Muscle of back (tissue), 11 donors: ENCODE results near the gene OAT. TPM values are rescaled to one million over a fixed set of nuclear protein-coding genes. Genes with fewer than 3 reads are reported as not detected.
A peak's percentile ranks its signal among the peaks of the same experiment; 100 is the strongest.
"Not testable (repeated sequence)": the region's sequence is repeated elsewhere in the genome, so short reads cannot be mapped to it uniquely, and the experiment has no call there.

Source experiments
- DNase-seq, 3 donors: peaks; one replicate each; pipeline versions ENCODE4 v3.0.0 to v3.0.0-alpha.2; 2013
- polyA plus RNA-seq, 10 donors: library from polyadenylated mRNA; unstranded; fragments of 120-200 nt; gene quantifications; one replicate each; pipeline ENCODE4 v1.2.1, GENCODE V29; 2013; ENCODE audit not compliant: insufficient read length in 10 of 10

OAT gene
- polyA plus RNA-seq, 10 donors = 57.2 to 93.5 (median 74.4) TPM

DNA sequence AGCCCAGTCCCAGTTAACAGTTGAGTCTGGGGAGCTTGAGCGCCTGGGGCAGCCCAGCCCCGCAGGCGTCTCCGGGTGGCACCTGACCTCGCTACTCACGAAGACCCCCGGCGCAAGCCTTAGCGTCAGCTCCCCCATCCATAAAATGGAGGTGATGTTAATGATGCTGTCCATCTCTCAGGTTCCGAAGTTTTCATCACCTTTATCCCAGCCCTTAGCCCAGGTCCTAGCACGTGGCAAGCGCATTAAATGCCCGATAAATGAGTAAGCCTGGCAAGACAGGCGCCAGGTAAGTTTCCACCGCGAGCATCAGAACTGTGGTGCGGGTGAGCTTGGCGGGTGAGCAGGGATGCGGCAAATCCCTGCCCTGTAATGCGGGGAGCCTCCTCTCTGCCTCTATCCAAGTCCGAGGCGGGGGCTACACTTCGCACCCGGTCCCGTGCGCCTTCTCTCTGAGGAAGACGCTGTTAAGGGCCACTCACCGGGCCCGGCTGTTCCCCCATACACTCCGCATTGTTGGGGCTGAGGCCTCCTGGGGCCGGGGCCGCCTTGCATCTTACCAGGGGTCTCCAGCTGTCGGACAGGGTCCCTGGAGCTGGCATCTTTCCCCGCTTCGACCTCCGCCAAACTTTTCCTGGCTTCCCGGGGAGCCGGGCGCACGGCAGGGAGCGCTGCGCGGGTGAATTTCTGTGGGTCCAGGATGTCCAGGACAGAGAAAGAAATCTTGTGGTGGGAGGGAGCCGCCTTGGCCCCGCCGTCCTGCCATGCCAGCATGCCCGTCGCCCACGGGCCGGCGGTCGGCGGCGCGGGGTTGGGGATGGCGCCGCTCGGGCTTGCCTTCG, 30.7 kb upstream of the OAT start:
- DNase-seq = no peak

DNA sequence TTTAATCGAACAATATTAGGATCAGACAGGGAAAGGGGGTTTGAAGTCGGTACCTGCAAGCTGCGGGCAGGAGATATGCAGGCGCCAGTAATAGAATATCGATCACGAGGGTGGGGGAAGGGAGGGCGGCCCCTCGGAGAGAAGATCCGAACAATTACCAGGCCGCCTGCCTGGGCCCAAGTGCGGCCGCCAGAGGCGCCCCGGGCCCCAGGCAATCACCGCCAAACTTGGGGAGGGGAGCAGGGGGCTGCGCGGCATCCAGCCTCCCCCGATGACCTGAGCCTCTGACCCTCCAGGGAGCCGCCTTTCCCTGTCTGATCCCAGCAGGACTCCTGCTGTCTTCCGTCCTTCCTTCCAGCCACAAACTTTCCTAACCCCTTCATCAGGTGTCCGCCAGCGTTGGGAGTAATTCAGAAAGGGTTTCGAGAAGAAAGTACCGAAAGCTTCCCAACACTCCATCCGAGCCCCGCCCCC, 30.0 kb upstream of the OAT start:
- no peak for DNase-seq

DNA sequence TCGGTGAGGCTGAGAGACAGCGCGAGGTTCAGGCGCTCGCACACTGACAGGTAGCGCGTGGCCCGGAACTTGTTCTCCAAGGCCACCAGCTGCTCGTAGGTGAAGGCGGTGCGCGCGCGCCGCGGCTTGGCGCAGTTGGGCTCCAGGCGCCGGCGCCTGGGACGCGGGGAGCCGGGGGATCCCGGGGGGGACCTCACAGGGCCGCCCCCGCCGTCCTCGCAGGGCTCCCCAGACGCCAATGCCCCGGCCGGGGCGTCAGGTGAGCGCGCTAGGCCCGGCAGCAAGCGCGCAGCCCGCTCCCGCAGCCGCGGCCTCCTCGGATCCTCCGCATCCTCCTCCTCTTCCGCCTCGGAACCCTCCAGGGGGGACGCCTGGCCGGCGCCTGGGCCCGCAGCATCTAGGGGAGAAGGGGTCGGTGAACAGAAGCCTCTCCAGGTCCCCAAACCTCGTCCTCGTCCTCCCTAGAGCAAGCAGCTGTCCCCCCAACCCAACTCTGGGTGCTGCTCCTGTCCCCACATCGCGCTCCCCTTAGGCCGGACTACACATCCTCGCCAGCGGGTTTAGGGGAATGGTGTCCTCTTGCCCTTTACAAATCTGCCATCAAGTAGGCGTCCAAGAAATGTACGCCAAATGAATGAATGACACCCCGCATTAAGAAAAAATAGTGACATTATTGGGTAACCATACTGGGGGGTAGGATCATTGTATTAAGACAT, 29.2 kb upstream of the OAT start:
- no peak for DNase-seq

DNA sequence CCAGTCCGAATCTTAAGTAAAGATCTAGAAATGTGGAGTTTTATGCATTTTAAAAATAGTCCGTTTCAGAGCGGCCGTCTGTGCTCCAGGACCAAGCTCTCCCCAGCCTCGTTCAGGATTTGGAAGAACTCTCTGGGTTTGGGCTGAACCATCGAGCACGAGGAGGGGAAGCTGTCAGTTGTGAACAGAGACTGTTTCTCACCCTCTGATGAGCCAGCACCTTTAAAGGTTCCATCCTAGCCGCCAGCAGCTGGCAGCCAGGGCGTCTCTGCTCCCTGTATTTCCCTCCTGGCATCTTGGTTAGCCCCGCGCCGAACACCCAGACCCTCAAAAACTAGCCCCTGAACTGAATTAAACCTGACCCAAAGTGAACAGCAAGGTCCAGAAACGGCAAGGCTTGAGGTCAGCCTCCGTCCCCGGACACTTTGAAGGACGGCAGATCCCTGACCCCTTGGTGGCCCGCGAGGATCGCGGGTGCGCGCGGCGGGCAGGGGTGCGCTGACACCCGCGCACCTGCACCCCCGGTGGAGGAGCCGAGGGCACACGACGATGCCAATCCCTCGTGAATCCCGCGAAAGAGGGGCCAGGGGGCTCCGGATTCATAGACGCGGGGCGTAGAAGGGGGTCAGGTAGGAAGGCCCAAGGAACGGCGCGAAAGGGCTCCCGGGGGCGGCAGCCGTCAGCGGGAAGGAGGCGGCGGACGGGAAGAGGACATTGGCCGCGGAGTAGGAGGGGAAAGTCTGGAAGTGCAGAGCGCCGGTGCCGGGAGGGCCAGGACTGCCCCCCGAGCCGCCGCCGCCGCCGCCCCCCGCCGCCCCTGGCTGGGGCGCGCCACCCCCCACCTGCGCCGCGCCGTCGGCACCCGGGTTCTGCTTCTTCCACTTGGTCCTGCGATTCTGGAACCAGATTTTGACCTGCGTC, 28.4 kb upstream of the OAT start:
- DNase-seq = no peak

DNA sequence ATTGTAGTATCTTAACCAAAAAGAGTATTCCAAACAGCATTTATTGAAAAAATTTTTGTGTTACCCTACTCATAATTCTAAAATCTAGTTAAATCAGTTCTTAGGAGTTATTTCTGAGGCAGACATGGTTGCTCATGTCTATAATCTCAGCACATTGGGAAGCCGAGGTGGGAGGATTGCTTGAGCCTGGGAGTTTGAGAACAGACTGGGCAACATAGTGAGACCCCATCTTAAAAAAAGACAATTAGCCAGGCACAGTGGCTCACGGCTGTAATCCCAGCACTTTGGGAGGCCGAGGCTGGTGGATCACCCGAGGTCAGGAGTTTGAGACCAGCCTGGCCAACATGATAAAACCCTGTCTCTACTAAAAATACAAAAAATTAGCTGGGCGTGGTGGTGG, 23.0 kb upstream of the OAT start:
- DNase-seq = not testable (repeated sequence)

DNA sequence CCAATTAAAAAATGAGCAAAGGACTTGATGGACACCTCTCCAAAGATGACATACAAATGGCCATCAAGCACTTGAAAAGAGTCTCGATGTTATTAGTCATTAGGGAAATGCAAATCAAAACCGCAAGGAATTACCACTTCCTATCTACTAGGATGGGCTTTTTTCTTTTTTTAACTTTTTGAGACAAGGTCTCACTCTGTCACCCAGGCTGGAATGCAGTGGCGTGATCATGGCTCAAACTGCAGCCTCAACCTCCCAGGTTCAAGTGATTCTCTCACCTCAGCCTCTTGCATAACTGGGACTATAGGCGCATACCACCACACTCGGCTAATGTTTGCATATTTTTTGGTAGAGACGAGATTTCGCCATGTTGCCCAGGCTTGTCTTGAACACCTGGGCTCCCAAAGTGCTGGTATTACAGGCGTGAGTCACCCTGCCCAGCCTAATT, 17.5 kb upstream of the OAT start:
- no peak for DNase-seq

DNA sequence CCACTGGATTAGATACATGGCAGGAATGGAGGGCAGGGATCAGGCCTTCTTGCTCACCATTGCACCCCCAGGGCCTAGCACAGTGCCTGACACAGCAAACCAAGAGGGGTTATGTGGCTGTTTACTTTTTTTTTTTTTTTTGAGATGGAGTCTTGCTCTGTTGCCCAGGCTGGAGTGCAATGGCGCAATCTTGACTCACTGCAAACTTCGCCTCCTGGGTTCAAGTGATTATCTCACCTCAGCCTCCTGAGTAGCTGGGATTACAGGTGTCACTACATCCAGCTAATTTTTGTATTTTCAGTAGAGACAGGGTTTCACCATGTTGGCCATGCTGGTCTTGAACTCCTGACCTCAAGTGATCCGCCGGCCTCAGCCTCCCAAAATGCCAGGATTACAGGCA, 17.0 kb upstream of the OAT start:
- DNase-seq = not testable (repeated sequence)

DNA sequence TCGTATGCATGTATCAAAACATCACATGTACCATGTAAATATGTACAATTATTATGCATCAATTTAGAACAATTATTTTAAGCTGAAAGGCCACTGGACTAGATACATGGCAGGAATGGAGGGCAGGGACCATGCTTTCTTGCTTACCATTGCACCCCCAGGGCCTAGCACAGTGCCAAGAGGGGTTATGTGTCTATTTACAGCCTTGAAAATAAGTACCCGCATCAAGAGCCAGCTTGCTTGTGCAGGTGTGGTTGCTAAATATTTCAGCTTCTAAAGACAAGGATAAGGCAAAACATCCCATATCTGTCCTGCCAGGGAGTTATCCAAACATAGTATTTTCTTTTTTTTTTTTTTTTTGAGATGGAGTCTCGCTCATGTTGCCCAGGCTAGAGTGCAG, 14.7 kb upstream of the OAT start:
- DNase-seq = no peak

DNA sequence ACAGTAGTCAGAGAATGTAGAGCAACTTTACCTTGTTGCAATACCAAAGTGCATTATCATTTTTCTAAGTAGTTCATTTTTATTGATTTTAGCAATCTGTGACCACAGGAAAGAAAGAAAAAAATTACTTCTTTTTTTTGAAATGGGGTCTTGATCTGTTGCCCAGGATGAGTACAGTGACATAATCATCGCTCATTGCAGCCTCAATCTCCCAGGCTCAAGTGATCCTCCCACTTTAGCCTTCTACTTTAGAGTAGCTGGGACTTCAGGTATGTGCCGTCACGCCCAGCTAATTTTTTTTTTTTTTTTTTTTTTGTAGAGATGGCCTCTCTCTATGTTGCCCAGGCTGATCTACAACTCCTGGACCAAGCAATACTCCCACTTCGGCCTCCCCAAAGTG, 11.4 kb upstream of the OAT start:
- no peak for DNase-seq

DNA sequence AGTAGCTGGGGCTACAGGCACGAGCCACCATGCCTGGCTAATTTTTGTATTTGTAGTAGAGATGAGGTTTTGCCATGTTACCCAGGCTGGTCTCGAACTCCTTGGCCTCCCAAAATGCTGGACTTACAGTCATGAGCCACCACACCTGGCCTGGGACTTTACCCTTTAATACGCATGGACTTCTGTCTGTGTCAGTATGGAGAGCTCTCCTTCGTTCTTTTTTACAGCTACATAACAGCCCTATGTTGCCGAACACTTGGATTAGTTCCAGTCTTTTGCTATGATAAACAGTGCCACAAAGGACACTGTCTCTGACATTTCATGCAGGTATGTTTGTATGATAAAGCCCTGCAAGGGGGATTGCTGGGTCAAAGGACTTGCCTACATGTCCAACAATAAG, 10.9 kb upstream of the OAT start:
- DNase-seq = no peak

DNA sequence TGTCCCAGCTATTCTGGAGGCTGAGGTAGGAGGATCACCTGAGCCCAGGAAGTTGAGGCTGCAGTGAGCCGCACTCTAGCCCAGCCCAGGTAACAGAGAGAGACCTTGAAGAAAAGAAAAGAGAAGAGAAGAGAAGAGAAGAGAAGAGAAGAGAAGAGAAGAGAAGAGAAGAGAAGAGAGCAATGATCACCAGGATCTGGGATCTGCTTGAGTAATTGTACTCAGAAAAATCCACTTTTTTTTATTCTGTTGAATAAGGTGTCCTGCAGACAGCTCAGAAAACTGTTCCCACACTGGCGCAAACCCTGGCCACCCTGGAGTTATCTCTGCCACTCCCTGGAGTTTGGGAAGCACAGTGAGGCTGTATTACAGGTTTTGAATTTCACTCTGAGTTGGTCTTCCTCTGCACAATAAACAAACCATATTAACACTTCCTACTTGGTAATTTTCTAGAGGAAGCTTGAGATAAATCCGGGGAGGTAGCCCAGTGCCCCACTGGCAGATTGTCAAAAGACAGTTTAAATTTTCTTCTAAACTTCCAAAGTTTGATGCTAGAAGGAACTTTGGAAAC, 9.6 kb upstream of the OAT start:
- DNase-seq = no peak

DNA sequence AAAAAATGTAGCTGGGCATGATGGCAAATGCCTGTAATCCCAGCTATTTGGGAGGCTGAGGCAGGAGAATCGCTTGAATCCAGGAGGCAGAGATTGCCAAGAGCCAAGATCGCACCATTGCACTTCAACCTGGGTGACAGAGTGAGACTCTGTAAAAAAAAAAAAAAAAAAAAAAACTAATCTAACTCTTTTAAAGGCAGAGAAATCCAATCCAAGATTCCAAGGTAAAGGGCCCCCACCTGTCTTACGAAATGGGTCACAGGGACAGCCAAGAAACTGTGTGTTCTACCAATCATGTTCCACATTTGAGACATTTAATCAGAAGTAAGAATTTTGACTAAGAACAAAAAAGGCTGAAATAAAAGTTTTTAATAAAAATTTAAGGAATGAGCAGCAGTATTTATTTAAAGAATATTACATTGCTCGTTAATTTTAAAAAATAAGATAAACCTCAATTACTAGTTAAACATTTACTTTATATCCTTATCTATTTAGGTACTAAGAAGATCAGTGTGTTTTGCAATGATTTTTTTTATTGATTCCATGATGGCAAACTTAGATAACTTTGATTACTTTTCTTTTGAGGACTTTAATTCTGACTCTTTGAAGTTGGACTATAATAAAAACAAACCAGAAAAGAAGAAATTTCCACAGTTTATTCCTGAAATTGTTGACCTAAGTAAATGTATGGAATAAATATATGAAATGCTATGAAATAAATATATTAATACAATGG, 6.7 kb upstream of the OAT start:
- DNase-seq = no peak

DNA sequence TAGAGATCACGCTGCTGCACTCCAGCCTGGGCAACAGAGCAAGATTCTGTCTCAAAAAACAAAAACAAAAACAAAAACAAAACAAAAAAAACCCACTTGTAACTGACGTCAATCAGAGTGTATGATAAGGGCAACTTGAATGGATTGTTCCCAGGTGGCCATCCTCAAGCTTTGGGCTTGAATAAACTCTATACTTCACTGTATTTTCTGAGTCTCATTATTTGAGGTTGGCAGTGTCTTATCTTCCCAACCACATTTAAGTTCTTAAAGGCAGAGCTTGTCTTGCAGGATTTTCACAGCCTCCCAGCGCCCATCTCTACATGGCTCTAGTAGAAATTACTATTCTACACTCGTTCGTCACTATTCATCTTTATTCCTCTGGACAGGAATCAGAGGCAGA, 5.1 kb upstream of the OAT start:
- no peak for DNase-seq

DNA sequence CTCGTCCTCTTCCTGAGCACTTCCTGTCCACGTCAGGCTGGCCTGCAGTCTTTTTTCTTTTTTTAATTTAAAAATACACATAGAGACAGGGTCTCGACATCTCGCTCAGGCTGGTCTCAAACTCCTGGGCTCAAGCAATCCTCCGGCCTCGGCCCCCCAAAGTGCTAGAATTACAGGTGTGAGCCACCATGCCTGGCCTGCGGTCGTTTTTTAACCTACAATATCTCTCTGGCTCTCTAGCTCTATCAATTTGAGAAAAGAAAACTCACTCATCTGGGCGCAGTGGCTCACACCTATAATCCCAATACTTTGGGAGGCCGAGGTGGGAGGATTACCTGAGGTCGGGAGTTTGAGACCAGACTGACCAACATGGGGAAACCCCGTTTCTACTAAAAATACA, 4.0 kb upstream of the OAT start:
- DNase-seq = no peak

DNA sequence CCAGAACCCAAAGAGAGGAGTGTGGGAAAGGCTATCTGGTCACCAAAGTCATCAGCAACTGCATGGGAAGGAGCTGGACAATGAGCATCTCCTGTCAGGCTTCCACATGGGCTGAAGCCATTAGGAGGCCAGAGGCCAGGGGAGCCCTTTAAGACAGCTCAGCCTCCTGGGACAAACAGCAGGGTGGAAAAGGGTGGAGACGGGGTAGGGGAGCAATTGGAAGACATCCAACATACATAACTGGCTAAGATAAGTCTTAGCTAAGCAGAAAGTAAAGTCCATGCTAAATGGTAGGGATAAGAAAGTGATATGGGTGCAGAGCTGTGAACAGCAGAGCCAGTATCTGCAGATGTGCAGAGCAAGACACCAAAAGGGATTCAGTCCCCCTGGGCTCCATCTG, 1.5 kb upstream of the OAT start:
- DNase-seq = no peak

DNA sequence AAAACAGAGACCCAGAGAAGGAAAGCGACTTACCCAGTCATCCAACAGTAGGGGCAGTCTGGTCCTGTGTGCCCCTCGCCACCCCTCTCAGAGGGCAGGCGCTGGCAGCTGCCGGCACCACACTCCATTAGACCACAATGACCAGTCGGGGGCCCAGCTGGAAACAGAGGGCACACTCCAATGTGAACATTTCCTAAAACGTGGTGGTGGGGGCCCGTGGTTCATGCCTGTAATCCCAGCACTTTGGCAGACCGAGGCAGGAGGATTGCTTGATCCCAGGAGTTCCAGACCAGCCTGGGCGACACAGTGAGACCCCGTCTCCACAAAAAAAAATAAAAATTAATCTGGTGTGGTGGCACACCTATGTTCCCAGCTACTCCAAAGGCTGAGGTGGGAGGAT, 912 bp upstream of the OAT start:
- DNase-seq = no peak

DNA sequence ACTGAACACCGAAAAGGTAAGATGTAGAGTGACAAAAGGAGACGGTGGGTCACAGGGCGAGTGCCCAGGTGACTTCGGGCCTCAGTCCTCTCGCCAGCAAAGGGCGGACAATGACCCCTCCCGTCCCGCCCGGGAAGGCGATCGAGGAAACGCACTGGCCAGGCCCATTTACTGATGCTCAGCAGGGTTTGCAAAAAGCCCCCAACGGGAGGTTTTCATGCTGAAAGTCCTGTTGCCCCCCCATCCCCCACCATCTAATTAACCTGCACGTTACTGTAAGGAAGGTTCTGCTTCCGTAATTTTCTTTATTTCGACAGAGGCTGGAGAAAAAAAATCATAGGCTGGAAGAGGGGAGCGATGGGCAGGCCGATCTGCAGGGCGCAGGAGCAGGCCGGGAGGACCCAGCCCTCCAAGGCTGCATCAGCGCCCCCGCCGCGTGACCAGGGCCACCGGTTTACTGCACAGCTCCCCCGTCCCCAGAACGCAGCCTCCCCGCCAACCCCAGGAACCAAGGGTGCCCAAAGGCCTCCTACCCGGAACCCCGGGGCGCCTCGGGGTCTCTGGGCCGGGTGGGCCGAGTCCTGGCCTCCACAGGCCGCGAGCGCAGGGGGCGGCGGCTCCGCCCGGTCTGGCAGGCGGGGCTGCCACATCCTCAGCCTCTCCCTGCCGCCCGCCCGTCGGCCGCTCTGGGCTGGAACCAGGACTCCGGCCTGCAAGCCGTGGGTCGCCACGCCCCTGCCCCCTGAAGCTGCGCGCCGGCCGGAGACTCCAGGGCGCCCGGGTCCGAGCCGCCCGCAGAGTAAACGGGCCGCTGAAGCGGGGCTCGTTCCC, 613 bp downstream of the OAT start:
- DNase-seq = peak; percentile 38 to 93 (median 73)

DNA sequence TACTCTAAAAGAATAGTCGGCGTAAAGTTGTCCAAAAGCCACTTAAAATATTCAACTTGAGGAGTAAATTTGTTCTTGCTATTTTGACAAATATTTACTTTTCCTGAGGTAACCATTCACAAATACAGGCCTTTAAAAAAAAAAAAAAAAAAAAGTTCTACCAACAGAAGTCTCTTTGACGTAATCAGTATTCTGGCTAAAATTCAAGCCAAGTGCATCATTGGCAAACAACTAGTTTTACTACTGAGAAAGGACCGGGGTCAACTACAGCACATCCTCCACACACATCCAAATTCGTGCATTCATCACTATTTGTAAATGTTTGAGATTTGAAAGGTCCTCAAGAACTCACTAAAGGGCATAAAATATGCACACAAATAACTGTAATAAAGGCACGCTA, 2.0 kb downstream of the OAT start:
- peak; percentile 26 to 48 (median 47) for DNase-seq

DNA sequence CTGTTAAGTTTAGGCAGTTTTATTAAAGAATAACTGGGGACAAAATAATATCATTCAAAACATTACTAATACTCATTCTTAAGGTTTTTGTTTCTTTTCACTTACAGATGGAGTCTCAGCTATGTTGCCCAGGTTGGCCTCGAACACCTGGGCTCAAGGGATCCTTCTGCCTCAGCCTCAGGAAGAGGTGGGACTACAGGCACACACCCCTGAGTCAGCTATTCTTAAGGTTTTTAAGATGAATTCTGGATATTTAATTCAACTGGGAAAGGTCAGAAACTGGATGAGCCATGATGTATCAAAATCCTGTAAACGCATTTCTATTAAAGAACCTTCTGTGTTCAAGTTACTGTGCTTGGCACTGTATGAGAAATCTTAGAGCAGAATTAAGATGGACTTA, 3.5 kb downstream of the OAT start:
- DNase-seq = no peak

DNA sequence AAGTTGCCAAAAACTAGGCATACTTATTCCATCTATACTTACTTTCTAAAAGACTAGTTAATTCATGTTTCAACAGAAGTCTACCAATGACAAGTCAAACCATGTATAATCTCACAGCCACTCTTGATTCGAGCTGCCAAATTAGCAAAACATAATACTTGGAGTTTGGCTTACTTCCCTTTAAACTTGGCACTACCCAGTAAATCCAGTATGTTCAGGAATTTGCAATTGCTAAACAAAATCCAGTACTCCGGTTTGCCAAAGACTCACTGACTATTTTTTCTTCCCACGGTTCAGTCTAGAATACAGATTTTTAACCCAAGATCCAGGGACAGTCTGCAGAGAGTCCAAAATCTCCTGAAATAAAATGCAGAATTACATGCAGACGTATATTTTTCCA, 4.6 kb downstream of the OAT start:
- DNase-seq = peak in 2 of 3 donors; percentile 31 to 43
